Stimulated activated CD8-positive, alpha-beta memory T cell treated with anti-CD3 and anti-CD28 coated beads, Interleukin-7, amount 100 ng/mL, for 1 hour (primary cell): ENCODE measurements around the gene HMGN4.
"Not testable (repeated sequence)": the region's sequence is repeated elsewhere in the genome, so short reads cannot be mapped to it uniquely, and the experiment has no call there.

Experiments
- DNase-seq, 2 donors: peaks; one replicate each; pipeline ENCODE4 v3.0.0-alpha.2; 2020; ENCODE audit warnings: low read depth in 2 of 2

HMGN4 gene

DNA sequence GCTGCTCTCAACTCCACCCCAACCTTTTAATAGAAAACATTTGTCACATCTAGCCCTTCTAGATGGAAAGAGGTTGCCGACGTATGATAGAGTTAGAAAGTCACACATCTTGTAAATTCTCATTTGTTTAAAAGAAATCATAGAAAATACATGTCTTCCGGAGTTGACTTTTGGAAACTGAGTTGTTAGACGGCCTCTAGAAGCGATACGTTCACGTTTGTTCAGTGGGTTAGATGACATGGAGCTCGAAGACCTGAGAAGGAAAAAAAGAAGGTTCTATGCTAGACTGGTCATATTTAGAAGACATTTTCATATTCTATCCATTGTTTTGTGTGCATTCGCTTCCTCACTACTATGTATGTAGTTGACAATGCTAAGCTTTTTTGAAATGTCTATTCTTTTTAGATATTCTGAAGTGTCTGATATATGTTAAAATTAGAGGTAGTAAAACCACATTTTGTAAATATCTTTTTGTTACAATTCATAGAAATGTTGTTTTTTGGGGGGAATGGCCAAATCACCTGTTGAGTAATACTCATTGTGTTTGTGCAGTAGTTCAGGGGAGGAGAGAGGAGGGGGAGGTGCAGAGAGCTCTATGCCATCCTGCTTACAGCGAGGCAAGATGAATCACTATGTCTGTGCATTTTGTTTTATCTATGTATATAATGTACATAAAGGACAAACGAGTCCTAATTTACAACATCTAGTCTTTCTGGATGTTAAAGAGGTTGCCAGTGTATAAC is 15.5 kb upstream of the HMGN4 start:
- not testable (repeated sequence) for DNase-seq

DNA sequence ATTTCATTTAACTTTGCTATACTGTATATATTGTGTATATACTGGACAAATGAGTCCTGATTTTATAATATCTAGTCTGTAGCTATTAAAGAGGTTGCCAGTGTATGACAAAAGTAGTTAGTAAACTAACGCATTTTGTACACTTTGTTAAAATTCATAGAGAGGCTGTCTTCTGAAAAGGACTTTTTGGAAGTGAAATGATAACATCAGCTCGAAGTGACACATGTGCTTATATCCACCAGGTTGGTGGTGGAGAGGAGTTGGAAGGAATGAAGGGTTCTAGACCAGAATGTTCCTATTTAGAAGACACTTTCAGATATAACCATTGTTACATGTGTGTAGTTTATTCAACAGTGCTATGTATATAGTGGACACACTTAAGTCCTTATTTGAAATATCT is 13.9 kb upstream of the HMGN4 start:
- DNase-seq, result not testable (repeated sequence)

DNA sequence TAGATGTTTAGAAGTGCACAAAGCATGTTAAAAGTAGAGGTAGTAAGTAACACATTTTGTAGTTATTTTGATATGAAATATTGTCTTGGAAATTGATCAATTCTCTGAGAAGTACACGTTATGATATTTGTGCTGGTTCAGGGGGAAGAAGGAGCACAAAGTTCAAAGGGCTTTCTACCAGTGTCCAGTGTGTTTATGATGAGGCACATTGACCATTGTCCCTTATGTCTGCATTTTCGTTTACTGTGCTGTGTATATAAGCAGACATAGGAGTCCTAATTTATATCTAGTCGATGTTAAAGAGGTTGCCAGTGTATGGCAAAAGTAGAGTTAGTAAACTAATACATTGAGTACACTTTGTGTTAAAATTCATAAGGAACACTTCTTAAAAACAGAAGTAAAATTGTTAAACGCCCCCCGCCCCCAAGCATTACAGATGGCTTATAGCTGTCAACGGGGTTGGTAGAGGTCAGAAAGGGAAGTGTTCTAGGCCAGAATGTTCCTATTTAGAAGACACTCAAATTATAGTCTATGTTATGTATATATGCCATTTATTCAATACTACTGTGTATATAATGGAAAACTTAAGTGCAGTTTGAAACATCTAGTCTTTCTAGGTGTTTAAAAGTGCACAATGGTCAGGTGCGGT is 13.3 kb upstream of the HMGN4 start:
- no peak for DNase-seq

DNA sequence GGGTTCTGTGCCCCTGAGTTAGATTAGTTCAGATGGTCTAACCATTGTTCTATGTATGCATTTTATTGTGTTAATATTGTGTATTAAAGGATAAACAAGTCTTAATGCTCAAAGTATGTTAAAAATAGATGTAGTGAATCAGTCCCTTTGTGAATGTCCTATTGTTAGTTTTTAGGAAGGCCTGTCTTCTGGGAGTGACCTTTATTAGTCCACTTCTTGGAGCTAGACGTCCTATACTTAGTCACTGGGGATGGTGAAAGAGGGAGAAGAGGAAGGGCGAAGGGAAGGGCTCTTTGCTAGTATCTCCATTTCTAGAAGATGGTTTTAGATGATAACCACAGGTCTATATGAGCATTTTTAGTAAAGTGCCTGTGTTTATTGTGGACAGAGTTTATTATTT is 12.3 kb upstream of the HMGN4 start:
- DNase-seq, result no peak

DNA sequence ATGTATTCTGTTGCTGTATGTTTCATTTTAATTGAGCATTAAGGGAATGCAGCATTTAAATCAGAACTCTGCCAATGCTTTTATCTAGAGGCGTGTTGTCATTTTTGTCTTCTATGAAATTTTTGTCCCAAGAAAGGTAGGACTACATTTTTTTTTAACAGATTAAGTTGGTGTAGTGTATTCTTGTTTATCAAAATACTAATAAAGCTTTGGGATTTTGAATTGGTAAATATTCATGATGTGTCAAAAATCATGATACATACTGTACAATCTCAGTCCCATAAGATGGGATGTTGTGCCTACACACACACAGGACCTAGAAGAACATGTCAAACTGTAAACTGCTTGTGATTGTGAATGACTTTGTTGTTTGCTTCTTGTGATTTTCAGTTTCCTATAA is 11.2 kb upstream of the HMGN4 start:
- DNase-seq, result no peak

DNA sequence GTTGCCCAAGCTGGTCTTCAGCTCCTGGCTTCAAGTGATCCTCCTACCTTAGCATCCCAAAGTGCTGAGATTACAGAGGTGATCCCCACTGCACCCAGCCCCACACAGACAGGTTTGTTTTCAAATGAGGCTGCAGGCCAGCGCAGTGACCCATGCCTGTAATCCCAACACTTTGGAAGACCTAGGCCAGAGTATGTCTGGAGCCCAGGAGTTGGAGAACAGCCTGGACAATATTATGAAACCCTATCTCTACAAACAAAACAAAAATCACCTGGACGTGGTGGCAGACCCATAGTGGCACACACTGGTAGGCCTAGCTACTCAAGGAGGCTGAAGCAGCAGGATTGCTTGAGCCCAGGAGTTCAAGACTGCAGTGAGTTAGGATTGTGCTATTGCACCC is 8.0 kb upstream of the HMGN4 start:
- DNase-seq, result no peak

DNA sequence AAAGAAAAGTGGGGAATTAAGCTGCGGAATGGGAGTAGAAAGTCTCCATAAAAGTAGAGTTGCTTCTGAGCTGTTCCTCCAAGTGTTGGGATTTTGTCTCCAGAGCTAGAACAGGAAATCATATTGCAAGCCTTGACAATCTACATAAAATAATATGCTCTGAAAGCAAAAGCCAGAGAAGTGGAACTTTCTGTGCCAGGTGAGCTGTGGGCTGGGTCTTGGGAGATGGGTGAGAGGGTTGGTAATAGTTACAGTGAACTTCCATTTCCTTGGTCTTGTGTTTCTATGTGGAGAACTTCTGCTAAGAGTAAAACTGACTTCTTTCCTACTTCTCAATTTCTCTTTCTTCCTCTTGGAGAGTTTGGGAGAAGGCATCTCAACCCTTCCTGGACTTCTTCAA is 6.3 kb upstream of the HMGN4 start:
- DNase-seq, result no peak

DNA sequence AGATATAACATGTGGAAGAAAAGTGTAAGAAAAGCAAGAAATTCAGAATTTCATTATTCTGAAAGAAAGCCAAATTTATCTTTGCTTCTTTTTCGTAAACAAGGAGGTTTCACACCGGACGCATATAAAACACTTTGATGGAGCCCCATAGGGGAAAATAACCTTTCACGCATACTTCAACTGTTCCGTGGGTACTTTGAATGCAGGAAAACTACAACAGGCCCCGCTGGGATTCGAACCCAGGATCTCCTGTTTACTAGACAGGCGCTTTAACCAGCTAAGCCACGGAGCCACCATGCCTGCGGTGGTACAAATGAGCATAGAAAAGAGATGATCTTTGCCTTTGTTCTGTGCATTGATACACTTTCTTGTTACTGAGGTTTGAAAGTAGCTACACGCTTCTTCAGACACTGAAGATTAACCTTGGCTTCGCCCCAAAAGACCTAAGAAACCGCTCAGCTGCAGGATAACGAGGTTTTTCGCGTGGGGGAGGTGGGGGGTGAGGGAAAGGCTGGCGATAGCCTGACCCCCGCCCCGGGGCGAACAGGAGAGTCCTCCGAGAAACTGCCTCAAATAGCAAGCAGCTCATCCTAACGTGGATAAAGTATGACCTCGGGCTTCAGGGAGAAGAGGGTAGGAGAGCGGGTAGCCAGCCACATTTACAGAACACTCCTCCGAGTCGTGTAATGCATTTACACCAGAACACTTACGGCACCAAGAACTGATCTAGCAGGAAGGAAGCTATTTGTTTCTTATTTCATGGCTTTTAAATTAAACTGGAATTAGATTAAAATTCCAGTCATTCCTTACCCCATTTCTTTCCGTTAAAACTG is 5.3 kb upstream of the HMGN4 start:
- peak; percentile 93 to 95 for DNase-seq

DNA sequence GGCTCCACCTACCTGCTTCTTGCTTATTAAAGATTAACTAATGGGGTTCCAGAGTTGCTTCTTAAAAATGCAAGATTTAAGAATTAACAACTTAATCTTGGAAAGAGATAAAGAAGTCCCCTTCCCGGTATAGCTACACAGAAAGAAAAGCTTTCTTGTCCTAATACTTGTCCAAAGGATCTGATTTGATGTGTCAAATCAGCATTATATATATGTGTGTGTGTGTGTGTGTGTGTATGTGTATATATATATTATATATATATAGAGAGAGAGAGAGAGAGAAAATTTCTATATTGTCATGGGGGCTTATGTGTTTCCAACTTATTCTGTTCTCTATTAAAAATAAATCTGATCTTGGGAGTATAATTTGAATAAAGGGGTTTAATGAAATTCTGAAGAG is 4.6 kb upstream of the HMGN4 start:
- no peak for DNase-seq

DNA sequence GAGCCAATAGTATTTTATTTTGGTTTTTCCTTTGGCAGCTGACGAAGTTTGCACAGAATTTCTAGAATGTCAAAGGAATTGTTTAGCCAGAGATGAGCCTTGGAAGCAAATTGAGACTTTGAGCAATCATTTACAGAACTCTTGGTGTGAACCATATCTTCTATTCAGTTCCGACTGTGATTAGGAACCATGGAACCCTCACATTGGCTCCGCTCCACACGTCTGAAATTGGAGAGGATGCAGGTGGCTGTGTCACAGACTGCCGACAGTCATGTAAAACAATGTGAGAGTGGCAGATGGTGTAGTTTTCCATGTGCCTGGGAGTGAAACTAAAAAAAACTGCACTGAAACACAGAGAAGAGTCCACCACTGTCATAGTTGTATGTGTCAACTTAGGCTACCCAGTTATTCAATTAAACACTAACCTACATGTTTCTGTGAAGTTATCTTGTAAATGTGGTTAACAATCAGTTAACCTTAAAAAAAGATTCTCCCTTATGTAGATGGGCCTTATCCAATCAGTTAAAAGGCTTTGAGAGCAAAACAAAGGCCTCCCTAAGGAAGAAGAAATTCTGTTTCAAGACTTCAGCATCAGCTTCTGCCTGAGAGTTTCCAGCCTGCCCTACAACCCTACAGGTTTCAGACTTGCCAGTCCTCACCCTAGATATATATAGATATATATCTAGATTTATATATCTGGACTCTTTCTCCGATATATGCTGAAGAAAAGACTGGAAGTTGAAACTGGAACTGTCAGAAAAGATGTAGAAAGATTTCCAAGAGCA is 3.3 kb upstream of the HMGN4 start:
- no peak for DNase-seq

DNA sequence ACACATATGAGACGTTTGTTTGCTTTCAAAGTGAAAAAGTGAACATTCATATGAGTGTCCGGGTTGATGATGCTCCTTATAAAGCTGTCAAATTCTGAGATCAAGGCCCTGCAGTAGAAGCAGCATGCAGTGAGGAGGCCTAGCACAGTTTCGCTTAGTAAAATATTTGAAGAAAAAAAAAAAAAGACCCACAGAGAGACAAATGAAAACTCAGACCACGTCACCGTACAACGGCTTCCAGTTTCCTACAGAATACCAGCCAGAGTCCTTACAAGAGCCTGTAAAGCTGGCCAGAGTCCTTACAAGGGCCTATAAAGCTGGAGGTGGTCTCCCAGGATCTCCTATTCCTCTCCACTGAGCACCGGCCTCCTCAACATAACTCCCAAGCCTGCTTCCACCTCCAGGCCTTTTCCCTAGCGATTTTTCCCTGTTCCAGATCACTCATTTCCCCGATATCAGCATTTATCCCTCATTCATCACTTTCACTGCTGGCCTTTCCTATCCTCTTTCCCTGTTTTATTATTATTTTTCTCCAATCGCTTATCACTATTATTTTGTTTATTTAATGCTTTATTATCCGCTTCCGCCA is 1.5 kb upstream of the HMGN4 start:
- no peak for DNase-seq

DNA sequence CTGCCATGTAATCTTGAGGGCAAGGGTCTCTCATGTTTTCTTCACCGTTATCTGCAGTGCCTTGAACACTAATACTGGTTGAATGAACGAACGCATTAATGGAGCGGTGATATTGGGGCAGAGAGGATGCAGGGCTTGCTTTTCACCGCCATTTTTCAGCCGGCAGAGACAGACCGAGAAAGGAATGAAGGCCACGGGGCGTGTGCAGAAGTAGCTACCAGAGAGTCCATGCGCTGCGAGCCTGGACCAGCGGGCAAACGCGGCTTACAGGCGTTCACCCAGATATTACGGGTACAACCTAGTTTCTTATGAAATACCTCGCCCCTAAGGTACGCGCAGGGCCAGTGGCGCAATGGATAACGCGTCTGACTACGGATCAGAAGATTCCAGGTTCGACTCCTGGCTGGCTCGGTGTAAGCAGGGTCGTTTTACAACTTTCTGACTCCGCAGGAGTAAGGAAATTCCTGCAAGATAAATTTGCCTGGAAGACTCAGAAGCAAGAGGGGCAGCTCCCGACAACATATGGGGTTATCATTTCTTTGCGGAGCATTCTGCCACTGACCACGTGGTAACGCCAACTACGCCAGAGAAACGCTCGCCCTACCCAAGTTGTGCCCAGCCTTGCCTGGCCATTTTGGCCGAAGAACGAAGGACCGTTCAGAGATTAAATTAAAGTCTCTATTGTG is 863 bp upstream of the HMGN4 start:
- DNase-seq, result peak; percentile 79 to 81

DNA sequence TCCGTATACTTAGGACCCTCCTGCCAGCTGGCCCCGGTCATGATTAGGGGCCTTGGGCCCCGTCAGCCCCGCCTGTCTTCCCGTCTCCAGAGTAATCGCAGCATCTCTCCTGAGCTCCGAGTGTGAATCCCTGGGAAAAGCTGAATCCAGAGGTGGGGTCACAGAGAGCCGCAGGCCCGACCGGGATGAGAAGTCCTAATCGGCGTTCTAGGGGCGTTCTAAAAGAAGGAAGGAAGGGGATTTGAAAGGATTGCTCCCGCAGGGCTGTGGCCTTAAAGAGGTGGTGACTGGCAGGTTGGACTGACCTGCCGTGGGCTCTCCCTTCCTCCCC is 371 bp downstream of the HMGN4 start:
- DNase-seq, result no peak

DNA sequence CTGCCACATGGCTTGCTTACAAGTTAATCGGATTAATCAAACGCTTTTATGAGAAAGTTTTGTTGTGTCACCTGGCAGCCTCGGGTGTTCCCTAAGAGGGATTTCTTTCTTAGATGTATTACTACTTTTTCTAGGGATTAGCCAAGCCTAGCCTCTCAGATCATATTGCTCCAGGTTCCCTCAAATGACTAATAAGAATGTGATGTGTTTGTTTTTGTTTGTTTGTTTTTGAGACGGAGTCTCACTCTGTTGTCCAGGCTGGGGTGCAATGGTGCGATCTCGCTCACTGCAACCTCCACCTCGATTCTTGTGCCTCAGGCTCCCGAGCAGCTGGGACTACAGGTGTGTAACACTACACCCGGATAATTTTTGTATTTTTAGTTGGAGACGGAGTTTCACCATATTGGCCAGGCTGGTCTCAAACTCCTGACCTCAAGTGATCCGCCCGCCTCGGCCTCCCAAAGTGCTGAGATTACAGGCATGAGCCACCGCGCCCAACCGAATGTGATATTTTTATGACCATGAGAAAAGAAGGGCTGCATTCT is 977 bp downstream of the HMGN4 start:
- no peak for DNase-seq

DNA sequence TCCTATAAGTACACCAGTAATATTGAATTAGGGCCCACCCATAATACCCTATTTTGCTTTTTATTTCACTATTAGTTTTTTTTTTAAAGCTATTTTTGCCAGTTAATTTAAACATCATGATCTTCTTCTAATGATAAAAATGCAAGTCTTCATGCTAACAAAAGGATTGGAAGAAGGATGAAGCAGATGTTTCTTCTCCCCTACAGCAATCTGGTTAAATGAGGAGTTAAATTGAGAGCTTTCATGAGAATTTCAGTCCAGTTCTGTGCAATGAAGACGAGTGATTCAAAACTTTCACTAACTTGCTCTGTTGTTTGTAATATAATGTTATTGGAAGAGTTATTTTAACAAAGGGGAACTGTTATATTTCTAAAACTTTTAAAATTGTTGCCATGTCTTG is 3.4 kb downstream of the HMGN4 start:
- no peak for DNase-seq

DNA sequence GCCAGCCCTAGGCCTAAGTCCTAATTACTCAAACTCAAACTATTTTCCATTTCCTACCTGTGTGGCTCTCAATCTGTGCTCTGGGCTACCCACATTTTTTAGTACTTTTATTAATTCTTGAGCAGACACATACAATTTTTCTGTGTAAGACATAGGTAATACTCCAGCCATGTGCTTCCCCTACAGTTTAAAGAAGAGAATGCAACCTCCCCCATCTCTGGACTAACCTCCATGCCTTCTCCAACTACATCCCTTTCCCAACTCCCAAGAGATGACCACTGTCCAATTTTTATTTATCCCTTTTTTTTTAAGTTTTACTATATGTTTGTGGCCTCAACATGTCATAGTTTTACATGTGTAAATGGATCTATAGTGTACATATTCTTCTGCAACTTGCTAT is 5.8 kb downstream of the HMGN4 start:
- no peak for DNase-seq

DNA sequence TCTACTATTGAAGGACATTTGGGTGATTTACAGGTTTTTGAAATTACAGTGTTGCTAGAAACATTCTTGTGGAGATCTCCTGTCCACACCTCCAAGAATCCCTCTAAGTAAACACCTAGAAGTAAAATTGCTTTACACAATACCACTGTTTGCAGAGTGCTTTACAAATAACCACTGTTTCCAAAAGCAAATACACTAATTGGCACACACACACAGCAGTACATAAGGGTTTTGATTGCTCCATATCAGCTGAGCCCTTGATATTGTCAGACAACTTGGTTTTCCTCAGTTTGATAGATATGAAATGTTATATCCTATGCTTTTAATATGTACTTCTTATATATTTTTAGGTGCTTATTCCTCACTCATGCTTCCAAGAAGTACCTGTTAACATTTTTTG is 6.3 kb downstream of the HMGN4 start:
- no peak for DNase-seq

DNA sequence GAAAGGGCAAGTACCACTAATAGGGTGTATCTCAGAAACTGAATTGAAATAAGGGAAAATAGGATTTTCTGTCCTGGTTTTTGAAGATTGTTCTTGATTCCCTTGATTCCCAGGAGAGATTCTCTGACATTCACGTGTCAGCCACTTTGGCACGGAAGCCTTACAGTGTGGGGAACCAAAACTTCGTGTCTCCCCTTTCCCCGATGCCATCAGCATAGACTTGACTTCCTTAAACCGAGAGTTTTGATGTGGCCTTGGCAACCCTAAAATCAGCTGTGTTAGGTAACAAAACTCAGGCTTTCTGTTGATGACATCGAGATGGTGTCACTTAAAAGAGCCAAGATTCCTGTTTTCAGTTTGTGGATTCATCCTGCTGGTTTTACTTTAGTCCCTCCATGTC is 7.5 kb downstream of the HMGN4 start:
- no peak for DNase-seq

DNA sequence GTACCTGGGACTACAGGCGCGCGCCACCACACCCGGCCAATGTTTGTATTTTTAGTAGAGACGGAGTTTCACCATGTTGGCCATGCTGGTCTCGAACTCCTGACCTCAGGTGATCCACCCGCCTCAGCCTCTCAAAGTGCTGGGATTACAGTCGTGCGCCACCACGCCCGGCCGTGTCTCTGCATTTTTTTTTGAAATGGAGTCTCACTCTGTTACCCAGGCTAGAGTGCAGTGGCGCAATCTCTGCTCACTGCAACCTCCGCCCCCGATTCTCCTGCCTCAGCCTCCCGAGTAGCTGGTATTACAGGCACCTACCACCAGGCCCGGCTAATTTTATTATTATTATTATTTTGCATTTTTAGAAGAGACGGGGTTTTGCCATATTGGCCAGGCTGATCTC is 9.2 kb downstream of the HMGN4 start:
- not testable (repeated sequence) for DNase-seq

DNA sequence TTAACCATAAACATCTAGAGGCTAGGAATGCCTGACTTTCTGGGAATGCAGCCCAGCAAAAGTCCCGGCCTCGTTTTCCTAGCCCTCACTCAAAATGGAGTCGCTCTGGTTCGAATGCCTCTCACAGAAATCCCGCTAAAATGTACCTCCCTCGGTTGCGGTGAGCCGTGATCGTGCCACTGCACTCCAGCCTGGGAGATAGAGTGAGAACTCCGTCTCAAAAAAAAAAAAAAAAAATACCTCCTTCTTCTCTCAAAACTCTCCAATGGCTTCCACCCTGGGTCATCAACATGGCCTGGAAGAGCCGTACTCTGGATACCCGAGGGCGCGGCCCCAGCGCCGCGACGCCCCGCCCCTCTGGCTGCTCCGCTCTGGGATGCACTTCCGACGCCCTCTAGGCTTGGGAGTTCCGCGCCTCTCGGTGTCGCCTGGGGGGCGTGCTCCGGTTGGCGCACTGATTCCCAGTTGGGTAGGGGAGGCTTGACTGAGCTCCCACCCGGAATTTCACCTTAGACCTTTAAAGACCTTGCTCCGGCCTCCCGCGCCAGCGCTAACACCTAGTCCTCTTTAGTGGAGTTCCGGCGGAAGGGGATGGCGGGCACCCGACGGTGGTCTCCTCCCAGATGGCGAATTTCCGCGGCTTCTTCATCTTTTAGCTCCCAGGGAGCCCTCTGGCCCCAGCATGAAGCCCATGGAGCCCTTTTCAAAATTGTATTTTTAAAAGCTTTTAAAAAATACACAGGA is 12.3 kb downstream of the HMGN4 start:
- DNase-seq, result no peak
